ENCODE results near the gene ATXN1. TPM values are rescaled to one million over a fixed set of nuclear protein-coding genes. Genes with fewer than 3 reads are reported as not detected.

ATXN1 gene
- total and polyA plus RNA-seq, 2 of the 13 experiments (the other 11 are each of a cell fraction or from before 2014, with no cell fraction given): 20.7 to 39.5 TPM

DNA sequence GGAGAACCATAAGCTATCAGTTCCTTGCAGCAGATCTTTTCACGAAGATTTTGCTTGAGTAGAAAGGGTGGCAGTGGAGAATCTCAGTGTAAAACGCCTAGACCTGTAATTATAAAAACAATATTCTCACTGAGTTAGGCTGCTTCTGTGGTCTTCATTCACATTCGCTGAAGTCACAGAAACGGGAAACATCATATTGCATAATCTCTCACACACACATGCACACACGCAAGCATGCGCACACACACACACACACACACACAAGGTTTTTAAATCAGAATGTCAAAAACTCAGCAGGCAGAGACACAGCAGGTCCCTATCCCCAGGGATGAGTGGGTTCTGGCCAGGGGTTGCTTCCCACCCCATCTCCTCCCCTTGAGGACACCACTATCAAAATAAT is 175.5 kb downstream of the ATXN1 start (continued):
- TF ChIP-seq, protein P1, sequence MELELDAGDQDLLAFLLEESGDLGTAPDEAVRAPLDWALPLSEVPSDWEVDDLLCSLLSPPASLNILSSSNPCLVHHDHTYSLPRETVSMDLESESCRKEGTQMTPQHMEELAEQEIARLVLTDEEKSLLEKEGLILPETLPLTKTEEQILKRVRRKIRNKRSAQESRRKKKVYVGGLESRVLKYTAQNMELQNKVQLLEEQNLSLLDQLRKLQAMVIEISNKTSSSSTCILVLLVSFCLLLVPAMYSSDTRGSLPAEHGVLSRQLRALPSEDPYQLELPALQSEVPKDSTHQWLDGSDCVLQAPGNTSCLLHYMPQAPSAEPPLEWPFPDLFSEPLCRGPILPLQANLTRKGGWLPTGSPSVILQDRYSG (CRISPR knock-in tag; IDR thresholded peaks at IDR 0.05): 0 out of 2 replicates have a peak, but pooled peaks have one; percentile 58
- TF ChIP-seq ZMAT3 (CRISPR knock-in tag; conservative IDR thresholded peaks at IDR 0.05): no peak
- TF ChIP-seq, protein P2, sequence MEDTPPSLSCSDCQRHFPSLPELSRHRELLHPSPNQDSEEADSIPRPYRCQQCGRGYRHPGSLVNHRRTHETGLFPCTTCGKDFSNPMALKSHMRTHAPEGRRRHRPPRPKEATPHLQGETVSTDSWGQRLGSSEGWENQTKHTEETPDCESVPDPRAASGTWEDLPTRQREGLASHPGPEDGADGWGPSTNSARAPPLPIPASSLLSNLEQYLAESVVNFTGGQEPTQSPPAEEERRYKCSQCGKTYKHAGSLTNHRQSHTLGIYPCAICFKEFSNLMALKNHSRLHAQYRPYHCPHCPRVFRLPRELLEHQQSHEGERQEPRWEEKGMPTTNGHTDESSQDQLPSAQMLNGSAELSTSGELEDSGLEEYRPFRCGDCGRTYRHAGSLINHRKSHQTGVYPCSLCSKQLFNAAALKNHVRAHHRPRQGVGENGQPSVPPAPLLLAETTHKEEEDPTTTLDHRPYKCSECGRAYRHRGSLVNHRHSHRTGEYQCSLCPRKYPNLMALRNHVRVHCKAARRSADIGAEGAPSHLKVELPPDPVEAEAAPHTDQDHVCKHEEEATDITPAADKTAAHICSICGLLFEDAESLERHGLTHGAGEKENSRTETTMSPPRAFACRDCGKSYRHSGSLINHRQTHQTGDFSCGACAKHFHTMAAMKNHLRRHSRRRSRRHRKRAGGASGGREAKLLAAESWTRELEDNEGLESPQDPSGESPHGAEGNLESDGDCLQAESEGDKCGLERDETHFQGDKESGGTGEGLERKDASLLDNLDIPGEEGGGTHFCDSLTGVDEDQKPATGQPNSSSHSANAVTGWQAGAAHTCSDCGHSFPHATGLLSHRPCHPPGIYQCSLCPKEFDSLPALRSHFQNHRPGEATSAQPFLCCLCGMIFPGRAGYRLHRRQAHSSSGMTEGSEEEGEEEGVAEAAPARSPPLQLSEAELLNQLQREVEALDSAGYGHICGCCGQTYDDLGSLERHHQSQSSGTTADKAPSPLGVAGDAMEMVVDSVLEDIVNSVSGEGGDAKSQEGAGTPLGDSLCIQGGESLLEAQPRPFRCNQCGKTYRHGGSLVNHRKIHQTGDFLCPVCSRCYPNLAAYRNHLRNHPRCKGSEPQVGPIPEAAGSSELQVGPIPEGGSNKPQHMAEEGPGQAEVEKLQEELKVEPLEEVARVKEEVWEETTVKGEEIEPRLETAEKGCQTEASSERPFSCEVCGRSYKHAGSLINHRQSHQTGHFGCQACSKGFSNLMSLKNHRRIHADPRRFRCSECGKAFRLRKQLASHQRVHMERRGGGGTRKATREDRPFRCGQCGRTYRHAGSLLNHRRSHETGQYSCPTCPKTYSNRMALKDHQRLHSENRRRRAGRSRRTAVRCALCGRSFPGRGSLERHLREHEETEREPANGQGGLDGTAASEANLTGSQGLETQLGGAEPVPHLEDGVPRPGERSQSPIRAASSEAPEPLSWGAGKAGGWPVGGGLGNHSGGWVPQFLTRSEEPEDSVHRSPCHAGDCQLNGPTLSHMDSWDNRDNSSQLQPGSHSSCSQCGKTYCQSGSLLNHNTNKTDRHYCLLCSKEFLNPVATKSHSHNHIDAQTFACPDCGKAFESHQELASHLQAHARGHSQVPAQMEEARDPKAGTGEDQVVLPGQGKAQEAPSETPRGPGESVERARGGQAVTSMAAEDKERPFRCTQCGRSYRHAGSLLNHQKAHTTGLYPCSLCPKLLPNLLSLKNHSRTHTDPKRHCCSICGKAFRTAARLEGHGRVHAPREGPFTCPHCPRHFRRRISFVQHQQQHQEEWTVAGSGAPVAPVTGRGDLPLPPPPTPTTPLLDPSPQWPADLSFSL (CRISPR knock-in tag; IDR thresholded peaks at IDR 0.05): 0 out of 2 replicates have a peak, but pooled peaks have one; percentile 39
- no peak for TF ChIP-seq SYNCRIP (IDR thresholded peaks at IDR 0.05; ENCODE audit: insufficient read depth, low read depth, low read length)
- TF ChIP-seq CEBPG (CRISPR knock-in tag; IDR thresholded peaks at IDR 0.05): peak; percentile 30; the same call in 1 of the 2 replicates
- peak; percentile 27; the same call in 1 of the 2 replicates for TF ChIP-seq TRIM24 (CRISPR knock-in tag; IDR thresholded peaks at IDR 0.05)
- TF ChIP-seq, protein P3, sequence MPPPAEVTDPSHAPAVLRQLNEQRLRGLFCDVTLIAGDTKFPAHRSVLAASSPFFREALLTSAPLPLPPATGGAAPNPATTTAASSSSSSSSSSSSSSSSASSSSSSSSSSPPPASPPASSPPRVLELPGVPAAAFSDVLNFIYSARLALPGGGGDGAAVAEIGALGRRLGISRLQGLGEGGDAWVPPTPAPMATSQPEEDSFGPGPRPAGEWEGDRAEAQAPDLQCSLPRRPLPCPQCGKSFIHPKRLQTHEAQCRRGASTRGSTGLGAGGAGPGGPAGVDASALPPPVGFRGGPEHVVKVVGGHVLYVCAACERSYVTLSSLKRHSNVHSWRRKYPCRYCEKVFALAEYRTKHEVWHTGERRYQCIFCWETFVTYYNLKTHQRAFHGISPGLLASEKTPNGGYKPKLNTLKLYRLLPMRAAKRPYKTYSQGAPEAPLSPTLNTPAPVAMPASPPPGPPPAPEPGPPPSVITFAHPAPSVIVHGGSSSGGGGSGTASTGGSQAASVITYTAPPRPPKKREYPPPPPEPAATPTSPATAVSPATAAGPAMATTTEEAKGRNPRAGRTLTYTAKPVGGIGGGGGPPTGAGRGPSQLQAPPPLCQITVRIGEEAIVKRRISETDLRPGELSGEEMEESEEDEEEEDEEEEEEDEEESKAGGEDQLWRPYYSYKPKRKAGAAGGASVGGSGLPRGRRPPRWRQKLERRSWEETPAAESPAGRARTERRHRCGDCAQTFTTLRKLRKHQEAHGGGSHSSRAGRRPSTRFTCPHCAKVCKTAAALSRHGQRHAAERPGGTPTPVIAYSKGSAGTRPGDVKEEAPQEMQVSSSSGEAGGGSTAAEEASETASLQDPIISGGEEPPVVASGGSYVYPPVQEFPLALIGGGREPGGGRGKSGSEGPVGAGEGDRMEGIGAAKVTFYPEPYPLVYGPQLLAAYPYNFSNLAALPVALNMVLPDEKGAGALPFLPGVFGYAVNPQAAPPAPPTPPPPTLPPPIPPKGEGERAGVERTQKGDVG (CRISPR knock-in tag; IDR thresholded peaks at IDR 0.05; ENCODE audit: borderline replicate concordance): 0 out of 2 replicates have a peak, but pooled peaks have one; percentile 36
- TF ChIP-seq NR2F2 (IDR thresholded peaks at IDR 0.05; ENCODE audit: borderline replicate concordance, low read depth): no peak
- 0 out of 2 replicates have a peak, but pooled peaks have one; percentile 4 for TF ChIP-seq ZNF709 (CRISPR knock-in tag; IDR thresholded peaks at IDR 0.05)
- TF ChIP-seq, protein P4, sequence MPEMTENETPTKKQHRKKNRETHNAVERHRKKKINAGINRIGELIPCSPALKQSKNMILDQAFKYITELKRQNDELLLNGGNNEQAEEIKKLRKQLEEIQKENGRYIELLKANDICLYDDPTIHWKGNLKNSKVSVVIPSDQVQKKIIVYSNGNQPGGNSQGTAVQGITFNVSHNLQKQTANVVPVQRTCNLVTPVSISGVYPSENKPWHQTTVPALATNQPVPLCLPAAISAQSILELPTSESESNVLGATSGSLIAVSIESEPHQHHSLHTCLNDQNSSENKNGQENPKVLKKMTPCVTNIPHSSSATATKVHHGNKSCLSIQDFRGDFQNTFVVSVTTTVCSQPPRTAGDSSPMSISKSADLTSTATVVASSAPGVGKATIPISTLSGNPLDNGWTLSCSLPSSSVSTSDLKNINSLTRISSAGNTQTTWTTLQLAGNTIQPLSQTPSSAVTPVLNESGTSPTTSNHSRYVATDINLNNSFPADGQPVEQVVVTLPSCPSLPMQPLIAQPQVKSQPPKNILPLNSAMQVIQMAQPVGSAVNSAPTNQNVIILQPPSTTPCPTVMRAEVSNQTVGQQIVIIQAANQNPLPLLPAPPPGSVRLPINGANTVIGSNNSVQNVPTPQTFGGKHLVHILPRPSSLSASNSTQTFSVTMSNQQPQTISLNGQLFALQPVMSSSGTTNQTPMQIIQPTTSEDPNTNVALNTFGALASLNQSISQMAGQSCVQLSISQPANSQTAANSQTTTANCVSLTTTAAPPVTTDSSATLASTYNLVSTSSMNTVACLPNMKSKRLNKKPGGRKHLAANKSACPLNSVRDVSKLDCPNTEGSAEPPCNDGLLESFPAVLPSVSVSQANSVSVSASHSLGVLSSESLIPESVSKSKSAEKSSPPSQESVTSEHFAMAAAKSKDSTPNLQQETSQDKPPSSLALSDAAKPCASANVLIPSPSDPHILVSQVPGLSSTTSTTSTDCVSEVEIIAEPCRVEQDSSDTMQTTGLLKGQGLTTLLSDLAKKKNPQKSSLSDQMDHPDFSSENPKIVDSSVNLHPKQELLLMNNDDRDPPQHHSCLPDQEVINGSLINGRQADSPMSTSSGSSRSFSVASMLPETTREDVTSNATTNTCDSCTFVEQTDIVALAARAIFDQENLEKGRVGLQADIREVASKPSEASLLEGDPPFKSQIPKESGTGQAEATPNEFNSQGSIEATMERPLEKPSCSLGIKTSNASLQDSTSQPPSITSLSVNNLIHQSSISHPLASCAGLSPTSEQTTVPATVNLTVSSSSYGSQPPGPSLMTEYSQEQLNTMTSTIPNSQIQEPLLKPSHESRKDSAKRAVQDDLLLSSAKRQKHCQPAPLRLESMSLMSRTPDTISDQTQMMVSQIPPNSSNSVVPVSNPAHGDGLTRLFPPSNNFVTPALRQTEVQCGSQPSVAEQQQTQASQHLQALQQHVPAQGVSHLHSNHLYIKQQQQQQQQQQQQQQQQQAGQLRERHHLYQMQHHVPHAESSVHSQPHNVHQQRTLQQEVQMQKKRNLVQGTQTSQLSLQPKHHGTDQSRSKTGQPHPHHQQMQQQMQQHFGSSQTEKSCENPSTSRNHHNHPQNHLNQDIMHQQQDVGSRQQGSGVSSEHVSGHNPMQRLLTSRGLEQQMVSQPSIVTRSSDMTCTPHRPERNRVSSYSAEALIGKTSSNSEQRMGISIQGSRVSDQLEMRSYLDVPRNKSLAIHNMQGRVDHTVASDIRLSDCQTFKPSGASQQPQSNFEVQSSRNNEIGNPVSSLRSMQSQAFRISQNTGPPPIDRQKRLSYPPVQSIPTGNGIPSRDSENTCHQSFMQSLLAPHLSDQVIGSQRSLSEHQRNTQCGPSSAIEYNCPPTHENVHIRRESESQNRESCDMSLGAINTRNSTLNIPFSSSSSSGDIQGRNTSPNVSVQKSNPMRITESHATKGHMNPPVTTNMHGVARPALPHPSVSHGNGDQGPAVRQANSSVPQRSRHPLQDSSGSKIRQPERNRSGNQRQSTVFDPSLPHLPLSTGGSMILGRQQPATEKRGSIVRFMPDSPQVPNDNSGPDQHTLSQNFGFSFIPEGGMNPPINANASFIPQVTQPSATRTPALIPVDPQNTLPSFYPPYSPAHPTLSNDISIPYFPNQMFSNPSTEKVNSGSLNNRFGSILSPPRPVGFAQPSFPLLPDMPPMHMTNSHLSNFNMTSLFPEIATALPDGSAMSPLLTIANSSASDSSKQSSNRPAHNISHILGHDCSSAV (CRISPR knock-in tag; IDR thresholded peaks at IDR 0.05; ENCODE audit: borderline replicate concordance): 0 out of 2 replicates have a peak, but pooled peaks have one; percentile 1
